Stimulated activated naive CD8-positive, alpha-beta T cell treated with anti-CD3 and anti-CD28 coated beads, Interleukin-15, amount 100 ng/mL, for 72 hours (primary cell): ENCODE results near the gene PLEKHM2.

ENCODE experiments used
- ATAC-seq: fragments of 150-1000 bp; cut with Tn5 transposase; 2 replicates; pipeline ENCODE4 v1.10.0; 2021; ENCODE audit warnings: mild to moderate bottlenecking, moderate library complexity
- DNase-seq, 2 donors: peaks; one replicate each; pipeline ENCODE4 v3.0.0; 2021 to 2022
- H3K27ac Mint-ChIP-seq, 2 donors: one replicate each; pipeline ENCODE4 v1.8.0; 2022; ENCODE audit warnings: mild to moderate bottlenecking in 2 of 2, mixed read lengths in 2 of 2, moderate library complexity in 2 of 2
- H3K27me3 Mint-ChIP-seq: one replicate; pipeline ENCODE4 v1.8.0; 2022; ENCODE audit warnings: mixed read lengths
- H3K4me1 Mint-ChIP-seq: one replicate; pipeline ENCODE4 v1.8.0; 2022; ENCODE audit warnings: mild to moderate bottlenecking, mixed read lengths
- H3K4me3 Mint-ChIP-seq, 2 donors: one replicate each; pipeline ENCODE4 v1.8.0; 2022; ENCODE audit warnings: mild to moderate bottlenecking in 2 of 2, mixed read lengths in 2 of 2, moderate library complexity in 1 of 2
- H3K9me3 Mint-ChIP-seq, 2 donors: one replicate each; pipeline ENCODE4 v1.8.0; 2022; ENCODE audit warnings: mixed read lengths in 2 of 2

The PLEKHM2 gene

GRCh38 chr1:15734901-15735300, 50.8 kb downstream of the PLEKHM2 start:
- peak overlapping the region in 1 of 2 donors; percentile 59 for H3K27ac Mint-ChIP-seq
- DNase-seq, result no peak
- no peaks in the 10 kb centered on the region for H3K27me3 Mint-ChIP-seq
- ATAC-seq, result no peak
- no peaks in the 10 kb centered on the region for H3K9me3 Mint-ChIP-seq
- H3K4me1 Mint-ChIP-seq, result no peaks in the 10 kb centered on the region
- H3K4me3 Mint-ChIP-seq, result no peak overlapping the region

GRCh38 chr1:15735304-15736037, 51.4 kb downstream of the PLEKHM2 start:
- Mint-ChIP-seq H3K4me3 (no peak overlapping the region), H3K27me3 (no peaks in the 10 kb centered on the region), H3K9me3 (no peaks in the 10 kb centered on the region), H3K4me1 (no peaks in the 10 kb centered on the region), H3K27ac (peak overlapping the region; percentile 25 to 67)
- no peak for DNase-seq
- no peak for ATAC-seq

DNA sequence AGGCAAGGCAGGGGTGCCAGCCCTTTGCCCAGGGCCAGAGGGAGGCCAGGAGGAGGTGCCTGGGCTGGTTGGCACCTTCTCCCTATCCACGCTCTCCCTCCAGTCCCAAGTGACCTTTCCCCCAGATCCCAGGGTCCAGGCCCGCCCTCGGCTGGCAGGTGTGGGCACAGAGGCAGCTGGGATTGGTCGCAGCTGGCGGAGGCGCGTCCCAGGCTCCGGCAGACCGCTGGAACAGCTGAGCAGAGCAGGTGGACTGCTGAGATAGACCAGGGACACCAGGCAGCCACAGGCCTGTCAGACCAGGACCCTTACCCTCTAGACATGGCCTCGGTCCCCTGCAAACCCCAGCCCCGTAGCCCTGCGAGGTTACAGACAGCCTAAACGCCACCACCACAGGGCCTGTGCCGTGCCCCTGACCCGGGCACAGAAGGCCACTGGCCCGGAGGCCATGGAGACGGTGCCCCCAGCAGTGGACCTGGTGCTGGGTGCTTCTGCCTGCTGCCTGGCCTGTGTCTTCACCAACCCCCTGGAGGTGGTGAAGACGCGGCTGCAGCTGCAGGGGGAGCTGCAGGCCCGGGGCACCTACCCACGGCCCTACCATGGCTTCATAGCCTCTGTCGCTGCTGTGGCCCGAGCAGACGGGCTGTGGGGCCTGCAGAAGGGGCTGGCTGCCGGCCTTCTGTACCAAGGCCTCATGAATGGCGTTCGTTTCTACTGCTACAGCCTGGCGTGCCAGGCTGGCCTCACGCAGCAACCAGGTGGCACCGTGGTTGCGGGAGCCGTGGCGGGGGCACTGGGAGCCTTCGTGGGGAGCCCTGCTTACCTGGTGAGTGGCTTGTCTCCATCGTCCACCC, 52.1 kb downstream of the PLEKHM2 start, which contains the start of gene SLC25A34:
SLC25A34 (plus strand) TSS at position 221 of the 854 bp plus-strand sequence; CDS start at position 449, 228 bp downstream.
- no peaks in the 10 kb centered on the region for H3K27me3 Mint-ChIP-seq
- peaks cover 3% of the 10 kb centered on the region for H3K4me1 Mint-ChIP-seq
- peak; percentile 8 for ATAC-seq
- no peaks in the 10 kb centered on the region for H3K9me3 Mint-ChIP-seq
- DNase-seq, result no peak
- H3K27ac Mint-ChIP-seq, result peak within 1 kb of the TSS; percentile 46 to 76
- H3K4me3 Mint-ChIP-seq, result no peak within 1 kb of the TSS

- DNase-seq (no peak), ATAC-seq (no peak)
- no peaks in the 10 kb centered on the region for H3K27me3 Mint-ChIP-seq
- H3K9me3 Mint-ChIP-seq, result no peaks in the 10 kb centered on the region
- H3K4me3 Mint-ChIP-seq, result no peak overlapping the region
- peak overlapping the region in 1 of 2 donors; percentile 46 for H3K27ac Mint-ChIP-seq
- H3K4me1 Mint-ChIP-seq, result peaks cover 9% of the 10 kb centered on the region
Measured at GRCh38 chr1:15736892-15737261, 52.8 kb downstream of the PLEKHM2 start.

DNA sequence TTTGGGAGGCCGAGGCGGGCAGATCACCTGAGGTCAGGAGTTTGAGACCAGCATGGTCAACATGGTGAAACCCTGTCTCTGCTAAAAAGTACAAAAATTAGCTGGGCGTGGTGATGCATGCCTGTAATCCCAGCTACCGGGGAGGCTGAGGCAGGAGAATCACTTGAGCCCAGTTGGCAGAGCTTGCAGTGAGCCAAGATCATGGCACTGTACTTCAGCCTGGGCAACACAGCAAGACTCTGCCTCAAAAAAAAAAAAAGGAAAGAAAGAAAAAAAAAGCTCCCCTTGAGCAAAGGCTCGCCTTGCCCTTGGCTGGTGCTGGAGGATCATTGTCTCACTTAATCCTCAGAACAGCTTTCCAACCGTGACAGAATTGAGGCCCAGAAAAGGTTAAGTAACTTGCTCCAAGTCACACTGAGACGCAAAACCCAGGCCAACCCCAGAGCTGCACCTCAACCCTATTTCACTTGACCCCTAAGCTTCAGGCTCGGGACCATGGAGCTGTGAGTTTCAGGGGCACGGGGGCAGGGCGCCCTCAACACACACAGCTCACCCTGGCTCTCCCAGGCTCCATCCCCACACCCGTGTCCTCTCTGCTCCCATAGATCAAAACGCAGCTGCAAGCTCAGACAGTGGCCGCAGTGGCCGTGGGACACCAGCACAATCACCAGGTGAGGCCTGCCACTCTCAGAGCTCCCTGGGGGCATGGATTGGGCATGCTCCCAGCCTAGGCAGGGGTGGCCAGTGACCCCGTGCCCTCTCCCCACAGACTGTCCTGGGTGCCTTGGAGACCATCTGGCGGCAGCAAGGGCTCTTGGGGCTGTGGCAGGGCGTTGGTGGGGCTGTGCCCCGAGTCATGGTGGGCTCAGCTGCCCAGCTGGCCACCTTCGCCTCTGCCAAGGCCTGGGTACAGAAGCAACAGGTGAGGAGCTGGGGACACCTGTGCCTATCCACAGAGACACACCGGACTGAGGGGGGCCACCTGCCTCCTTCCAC, 53.5 kb downstream of the PLEKHM2 start:
- peak overlapping the region; percentile 46 to 76 for H3K27ac Mint-ChIP-seq
- peaks cover 10% of the 10 kb centered on the region for H3K4me1 Mint-ChIP-seq
- no peaks in the 10 kb centered on the region for H3K9me3 Mint-ChIP-seq
- ATAC-seq (no peak), DNase-seq (no peak)
- H3K4me3 Mint-ChIP-seq, result no peak overlapping the region
- no peaks in the 10 kb centered on the region for H3K27me3 Mint-ChIP-seq

GRCh38 chr1:15738416-15739113, 54.4 kb downstream of the PLEKHM2 start:
- Mint-ChIP-seq H3K27me3 (no peaks in the 10 kb centered on the region), H3K9me3 (no peaks in the 10 kb centered on the region), H3K4me3 (no peak overlapping the region), H3K4me1 (peaks cover 10% of the 10 kb centered on the region), H3K27ac (peak overlapping the region; percentile 17 to 76)
- no peak for ATAC-seq
- DNase-seq, result no peak

- Mint-ChIP-seq H3K4me1 (peaks cover 10% of the 10 kb centered on the region), H3K27me3 (no peaks in the 10 kb centered on the region), H3K4me3 (no peak overlapping the region), H3K9me3 (no peaks in the 10 kb centered on the region), H3K27ac (no peak overlapping the region)
- DNase-seq (no peak), ATAC-seq (no peak)
Measured at GRCh38 chr1:15739259-15739658, 55.1 kb downstream of the PLEKHM2 start.

DNA sequence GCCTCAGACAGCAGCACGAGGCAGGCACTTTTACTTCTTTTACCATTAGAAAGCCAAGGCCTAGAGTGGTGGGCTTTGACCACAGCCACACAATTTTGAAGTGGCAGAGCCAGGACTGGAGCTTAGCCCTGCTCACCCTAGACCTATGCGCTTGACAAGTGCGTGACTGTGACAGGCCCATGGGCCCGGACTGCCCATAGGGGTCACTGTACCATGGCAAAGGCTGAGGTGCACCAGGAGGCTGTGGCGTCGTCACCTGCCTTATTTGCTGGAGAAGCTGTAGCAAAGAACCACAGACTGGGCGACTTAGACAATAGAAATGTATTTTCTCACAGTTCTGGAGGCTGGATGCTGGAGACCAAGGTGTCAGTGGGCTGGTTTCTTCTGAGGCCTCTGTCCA, 55.6 kb downstream of the PLEKHM2 start:
- H3K27me3 Mint-ChIP-seq, result no peaks in the 10 kb centered on the region
- H3K27ac Mint-ChIP-seq, result no peak overlapping the region
- DNase-seq, result no peak
- peaks cover 10% of the 10 kb centered on the region for H3K4me1 Mint-ChIP-seq
- H3K9me3 Mint-ChIP-seq, result no peaks in the 10 kb centered on the region
- H3K4me3 Mint-ChIP-seq, result no peak overlapping the region
- ATAC-seq, result no peak

GRCh38 chr1:15740924-15741850, 57.1 kb downstream of the PLEKHM2 start:
- H3K4me1 Mint-ChIP-seq, result peaks cover 10% of the 10 kb centered on the region
- no peak overlapping the region for H3K4me3 Mint-ChIP-seq
- peak; percentile 69 to 79 for DNase-seq
- ATAC-seq, result peak; percentile 87
- H3K9me3 Mint-ChIP-seq, result no peaks in the 10 kb centered on the region
- H3K27me3 Mint-ChIP-seq, result no peaks in the 10 kb centered on the region
- peak overlapping the region in 1 of 2 donors; percentile 7 for H3K27ac Mint-ChIP-seq

DNA sequence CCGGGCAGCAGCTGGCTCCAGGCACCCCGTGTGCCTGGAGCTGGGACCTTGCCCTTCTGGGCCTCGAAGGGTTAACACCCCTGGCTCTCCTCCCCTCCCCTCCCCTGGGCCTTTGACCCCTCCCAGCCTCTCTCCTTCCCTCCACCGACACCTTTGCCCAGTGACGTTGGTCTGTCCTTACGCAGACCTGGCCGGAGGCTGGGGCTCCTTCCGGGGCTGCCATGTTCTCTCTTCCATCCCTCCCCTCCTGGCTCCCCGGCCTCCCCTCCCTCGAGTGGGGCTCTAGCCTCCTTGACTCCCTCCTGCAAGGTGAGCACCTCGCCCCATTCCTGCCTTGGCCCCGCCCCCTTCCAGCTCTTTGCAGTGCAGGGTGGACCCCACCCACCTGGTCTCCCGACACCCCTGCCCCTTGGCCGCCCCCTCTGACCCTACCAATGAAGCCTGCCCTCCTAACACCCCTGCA, 58.2 kb downstream of the PLEKHM2 start, which contains the start of gene TMEM82:
TMEM82 (plus strand) TSS at position 161 of the 463 bp plus-strand sequence; CDS start at position 222, 61 bp downstream.
- Mint-ChIP-seq H3K27ac (peak within 1 kb of the TSS; percentile 7 to 59), H3K4me3 (no peak within 1 kb of the TSS), H3K4me1 (peaks cover 10% of the 10 kb centered on the region), H3K9me3 (no peaks in the 10 kb centered on the region), H3K27me3 (no peaks in the 10 kb centered on the region)
- ATAC-seq (no peak), DNase-seq (no peak)

DNA sequence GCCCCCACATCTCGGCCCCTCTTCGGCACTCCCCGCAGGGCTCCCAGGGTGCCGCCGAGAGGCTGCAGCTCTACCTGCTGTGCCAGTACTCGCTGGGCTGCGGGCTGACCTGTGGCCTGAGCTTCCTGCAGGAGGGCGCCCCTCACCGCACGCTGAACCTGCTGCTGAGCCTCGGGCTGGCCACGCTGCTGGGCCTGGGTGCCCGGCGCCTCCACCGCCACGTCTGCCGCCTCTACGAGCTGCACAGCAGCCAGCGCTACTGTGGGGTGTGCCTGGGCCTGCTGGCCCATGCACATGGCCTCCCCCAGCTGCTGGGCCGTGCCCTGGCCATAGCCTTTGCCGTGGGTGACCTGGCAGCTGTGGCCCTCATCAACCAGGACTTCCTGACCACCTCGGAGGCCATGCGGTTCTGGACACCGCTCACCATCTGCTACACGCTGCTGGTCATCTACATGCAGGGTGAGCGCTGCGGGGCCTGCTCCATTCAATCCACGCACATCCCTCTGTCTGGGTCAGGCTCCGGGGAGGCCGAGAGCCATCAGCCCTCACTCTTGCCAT, 60.1 kb downstream of the PLEKHM2 start:
- peaks cover 10% of the 10 kb centered on the region for H3K4me1 Mint-ChIP-seq
- ATAC-seq (no peak), DNase-seq (no peak)
- no peaks in the 10 kb centered on the region for H3K27me3 Mint-ChIP-seq
- no peak overlapping the region for H3K27ac Mint-ChIP-seq
- no peaks in the 10 kb centered on the region for H3K9me3 Mint-ChIP-seq
- no peak overlapping the region for H3K4me3 Mint-ChIP-seq

DNA sequence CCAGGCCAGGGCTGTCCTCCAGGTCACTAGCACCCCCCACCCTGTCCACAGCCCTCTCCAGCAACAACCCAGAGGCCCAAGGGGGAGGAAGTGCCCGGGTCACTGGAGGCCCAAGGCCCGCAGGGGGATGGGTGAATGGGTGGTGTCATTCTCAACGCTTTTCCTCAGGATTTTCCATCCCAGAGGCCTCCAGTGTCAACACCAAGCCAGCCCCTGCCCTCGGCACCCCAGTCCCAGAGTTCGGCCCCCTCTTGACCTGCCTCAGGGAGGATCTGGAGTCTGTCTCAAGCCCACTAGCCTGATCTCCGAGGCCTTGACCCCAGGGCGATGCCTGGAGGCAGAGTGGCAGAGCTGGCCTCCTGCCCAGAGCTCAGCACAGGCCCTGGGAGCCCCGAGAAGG, 63.3 kb downstream of the PLEKHM2 start:
- no peak overlapping the region for H3K4me3 Mint-ChIP-seq
- peaks cover 8% of the 10 kb centered on the region for H3K27me3 Mint-ChIP-seq
- DNase-seq (no peak), ATAC-seq (no peak)
- H3K27ac Mint-ChIP-seq, result no peak overlapping the region
- no peaks in the 10 kb centered on the region for H3K9me3 Mint-ChIP-seq
- no peaks in the 10 kb centered on the region for H3K4me1 Mint-ChIP-seq

- ATAC-seq, result peak; percentile 5
- no peak for DNase-seq
- Mint-ChIP-seq H3K4me3 (no peak overlapping the region), H3K4me1 (no peaks in the 10 kb centered on the region), H3K27ac (peak overlapping the region in 1 of 2 donors; percentile 40), H3K27me3 (peaks cover 11% of the 10 kb centered on the region), H3K9me3 (no peaks in the 10 kb centered on the region)
Measured at GRCh38 chr1:15748264-15748663, 64.1 kb downstream of the PLEKHM2 start.
